Measurements from ENCODE around the gene NUF2.

Gene NUF2

DNA sequence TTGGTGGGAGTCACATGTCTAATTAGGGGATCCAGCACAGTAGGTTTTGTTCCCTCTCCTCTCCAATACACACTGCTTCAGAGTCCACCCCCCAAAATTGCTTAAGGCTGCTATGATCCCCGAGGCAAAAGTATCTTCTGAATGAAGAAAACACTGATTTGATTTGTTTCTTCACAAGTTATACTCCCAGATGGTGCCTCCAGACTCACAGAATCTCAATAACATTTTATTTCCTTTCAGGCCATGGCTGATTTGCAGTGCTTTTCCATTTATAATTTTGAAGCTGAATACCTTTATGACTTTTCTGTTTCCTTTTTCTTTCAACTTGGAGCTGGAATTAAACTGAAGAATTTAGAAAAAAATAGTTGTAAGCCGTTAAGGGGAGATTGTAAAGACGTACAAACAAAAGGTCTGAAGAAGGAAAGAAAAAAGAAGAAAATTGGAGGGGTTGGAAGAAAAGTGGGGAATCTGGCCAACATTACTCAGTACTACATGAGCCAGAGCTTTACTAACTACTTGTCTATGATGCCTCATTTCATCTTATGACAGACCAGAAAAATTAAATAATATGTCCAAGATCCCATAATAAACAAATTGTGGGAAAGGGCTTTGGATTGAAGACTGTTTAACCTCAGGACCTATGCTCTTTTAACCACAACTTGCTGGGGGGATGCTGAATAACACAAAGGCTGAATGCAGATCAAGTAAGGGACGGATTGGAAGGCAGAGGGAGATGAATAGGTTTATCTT, 75.9 kb downstream of the NUF2 start:
- H3K27me3 ChIP-seq (replicated peaks; ENCODE audit: insufficient read depth, low read length), result no peaks in the 10 kb centered on the region
- H3K4me3 ChIP-seq (ENCODE audit: low read length), result no peak overlapping the region
- H2AFZ ChIP-seq (ENCODE audit: low read length), result no peak overlapping the region
- no peaks in the 10 kb centered on the region for H4K20me1 ChIP-seq (ENCODE audit: insufficient read depth, low read length)
- H3K79me2 ChIP-seq (ENCODE audit: low read length), result no peaks in the 10 kb centered on the region
- no peaks in the 10 kb centered on the region for H3K4me1 ChIP-seq (ENCODE audit: low read length)
- no peak overlapping the region for H3K4me2 ChIP-seq (ENCODE audit: low read depth, low read length)
- no peak overlapping the region for H3K27ac ChIP-seq (ENCODE audit: low read length)
- no peaks in the 10 kb centered on the region for H3K9me2 ChIP-seq (replicated peaks; ENCODE audit: insufficient read depth, low read length)
- H3K9me3 ChIP-seq (replicated peaks; ENCODE audit: insufficient read depth, low read length), result no peaks in the 10 kb centered on the region
- no peaks in the 10 kb centered on the region for H3K36me3 ChIP-seq (replicated peaks; ENCODE audit: insufficient read depth, low read length)
- no peak for DNase-seq
- TF ChIP-seq, protein P1, sequence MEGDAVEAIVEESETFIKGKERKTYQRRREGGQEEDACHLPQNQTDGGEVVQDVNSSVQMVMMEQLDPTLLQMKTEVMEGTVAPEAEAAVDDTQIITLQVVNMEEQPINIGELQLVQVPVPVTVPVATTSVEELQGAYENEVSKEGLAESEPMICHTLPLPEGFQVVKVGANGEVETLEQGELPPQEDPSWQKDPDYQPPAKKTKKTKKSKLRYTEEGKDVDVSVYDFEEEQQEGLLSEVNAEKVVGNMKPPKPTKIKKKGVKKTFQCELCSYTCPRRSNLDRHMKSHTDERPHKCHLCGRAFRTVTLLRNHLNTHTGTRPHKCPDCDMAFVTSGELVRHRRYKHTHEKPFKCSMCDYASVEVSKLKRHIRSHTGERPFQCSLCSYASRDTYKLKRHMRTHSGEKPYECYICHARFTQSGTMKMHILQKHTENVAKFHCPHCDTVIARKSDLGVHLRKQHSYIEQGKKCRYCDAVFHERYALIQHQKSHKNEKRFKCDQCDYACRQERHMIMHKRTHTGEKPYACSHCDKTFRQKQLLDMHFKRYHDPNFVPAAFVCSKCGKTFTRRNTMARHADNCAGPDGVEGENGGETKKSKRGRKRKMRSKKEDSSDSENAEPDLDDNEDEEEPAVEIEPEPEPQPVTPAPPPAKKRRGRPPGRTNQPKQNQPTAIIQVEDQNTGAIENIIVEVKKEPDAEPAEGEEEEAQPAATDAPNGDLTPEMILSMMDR (IDR thresholded peaks at IDR 0.05; ENCODE audit: low read length), result no peak
- TF ChIP-seq EZH2 (optimal IDR thresholded peaks at IDR 0.05; ENCODE audit: low read depth, low read length) (no peak), EZH2phosphoT487 (IDR thresholded peaks at IDR 0.05; ENCODE audit: low read length) (no peak)
- H3F3A ChIP-seq (ENCODE audit: insufficient read depth, low read length), result no peaks in the 10 kb centered on the region
- no peak overlapping the region for H3K9ac ChIP-seq (ENCODE audit: low read length)

DNA sequence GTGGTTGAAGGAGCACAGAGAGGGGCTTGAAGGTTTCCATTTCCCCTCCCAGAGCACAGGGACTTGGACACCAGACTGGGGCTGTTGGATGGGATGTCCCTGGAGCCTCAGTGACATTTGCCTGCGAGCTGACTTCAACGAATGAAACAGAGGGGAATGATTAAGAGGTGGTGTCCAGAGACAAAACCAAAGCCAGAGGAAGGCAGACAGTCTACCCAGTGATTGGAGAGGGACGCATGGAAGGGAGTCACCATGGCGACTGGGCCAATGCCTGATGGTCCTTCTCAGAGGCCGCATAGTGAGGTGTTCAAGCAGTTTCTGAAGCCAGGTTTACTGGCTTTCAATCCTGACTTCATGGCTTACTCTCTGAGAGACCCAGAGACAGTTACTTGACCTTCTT, 77.2 kb downstream of the NUF2 start:
- H3K79me2 ChIP-seq (ENCODE audit: low read length), result no peaks in the 10 kb centered on the region
- no peak for DNase-seq
- H3K9me3 ChIP-seq (replicated peaks; ENCODE audit: insufficient read depth, low read length), result no peaks in the 10 kb centered on the region
- H3K4me3 ChIP-seq (ENCODE audit: low read length), result no peak overlapping the region
- H3K9ac ChIP-seq (ENCODE audit: low read length), result no peak overlapping the region
- no peaks in the 10 kb centered on the region for H3F3A ChIP-seq (ENCODE audit: insufficient read depth, low read length)
- H4K20me1 ChIP-seq (ENCODE audit: insufficient read depth, low read length), result no peaks in the 10 kb centered on the region
- H3K4me2 ChIP-seq (ENCODE audit: low read depth, low read length), result no peak overlapping the region
- no peak overlapping the region for H3K27ac ChIP-seq (ENCODE audit: low read length)
- H3K27me3 ChIP-seq (replicated peaks; ENCODE audit: insufficient read depth, low read length), result no peaks in the 10 kb centered on the region
- no peak overlapping the region for H2AFZ ChIP-seq (ENCODE audit: low read length)
- H3K9me2 ChIP-seq (replicated peaks; ENCODE audit: insufficient read depth, low read length), result no peaks in the 10 kb centered on the region
- H3K4me1 ChIP-seq (ENCODE audit: low read length), result no peaks in the 10 kb centered on the region
- TF ChIP-seq, protein P1 (IDR thresholded peaks at IDR 0.05; ENCODE audit: low read length), result no peak
- TF ChIP-seq EZH2 (optimal IDR thresholded peaks at IDR 0.05; ENCODE audit: low read depth, low read length), result no peak
- no peak for TF ChIP-seq EZH2phosphoT487 (IDR thresholded peaks at IDR 0.05; ENCODE audit: low read length)
- H3K36me3 ChIP-seq (replicated peaks; ENCODE audit: insufficient read depth, low read length), result no peaks in the 10 kb centered on the region

DNA sequence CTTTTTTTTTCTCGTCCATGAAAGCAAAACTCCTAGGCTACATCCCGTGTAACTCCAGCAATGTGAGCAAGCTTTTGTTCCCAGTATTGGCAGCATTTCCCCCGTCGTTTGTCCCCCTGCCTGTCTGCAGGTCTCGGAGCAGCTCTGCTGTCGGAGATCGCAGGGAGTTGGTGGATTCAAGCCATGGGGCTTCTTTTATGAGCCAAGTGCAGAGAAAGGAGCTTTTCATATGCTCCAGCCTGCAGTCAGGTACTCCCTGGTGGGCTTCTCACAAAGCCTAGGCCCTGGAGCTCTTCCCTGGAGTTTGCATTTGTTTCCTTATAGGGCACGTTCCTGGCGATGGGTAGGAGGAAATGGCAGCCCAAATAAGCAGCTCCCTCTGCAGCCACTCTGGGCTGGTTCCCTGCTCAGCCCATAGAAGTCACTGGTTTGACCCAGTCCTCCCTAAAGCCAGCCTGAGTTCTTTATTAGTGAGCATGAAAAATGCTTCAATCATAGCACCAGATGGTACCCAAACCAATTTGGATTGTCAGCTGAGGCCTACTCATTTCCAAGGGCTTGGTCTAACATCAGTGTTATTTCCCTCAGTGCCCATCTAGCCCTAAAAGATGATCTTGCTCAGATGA, 78.3 kb downstream of the NUF2 start:
- DNase-seq, result no peak
- Histone ChIP-seq H3K36me3 (replicated peaks; ENCODE audit: insufficient read depth, low read length) (no peaks in the 10 kb centered on the region), H3K4me2 (ENCODE audit: low read depth, low read length) (no peak overlapping the region), H3K27me3 (replicated peaks; ENCODE audit: insufficient read depth, low read length) (no peaks in the 10 kb centered on the region), H3K4me1 (ENCODE audit: low read length) (no peaks in the 10 kb centered on the region), H3K79me2 (ENCODE audit: low read length) (no peaks in the 10 kb centered on the region), H3F3A (ENCODE audit: insufficient read depth, low read length) (no peaks in the 10 kb centered on the region), H3K4me3 (ENCODE audit: low read length) (no peak overlapping the region), H3K27ac (ENCODE audit: low read length) (no peak overlapping the region), H3K9ac (ENCODE audit: low read length) (no peak overlapping the region), H4K20me1 (ENCODE audit: insufficient read depth, low read length) (no peaks in the 10 kb centered on the region), H2AFZ (ENCODE audit: low read length) (no peak overlapping the region), H3K9me3 (replicated peaks; ENCODE audit: insufficient read depth, low read length) (no peaks in the 10 kb centered on the region), H3K9me2 (replicated peaks; ENCODE audit: insufficient read depth, low read length) (no peaks in the 10 kb centered on the region)
- TF ChIP-seq, protein P1 (IDR thresholded peaks at IDR 0.05; ENCODE audit: low read length), result no peak
- TF ChIP-seq EZH2phosphoT487 (IDR thresholded peaks at IDR 0.05; ENCODE audit: low read length), result no peak
- TF ChIP-seq EZH2 (optimal IDR thresholded peaks at IDR 0.05; ENCODE audit: low read depth, low read length), result no peak

Measured in MM.1S (cell line).